D721Med (cell line): ENCODE measurements around the gene NRBP1.

ENCODE experiments used
- DNase-seq: peaks from one replicate; pipeline ENCODE4 v3.0.0; 2011; ENCODE audit warnings: low spot score; ENCODE audit not compliant: insufficient read length
- FAIRE-seq: peaks from 2 replicates; lab custom pipeline; 2011; peaks lifted over from hg19 to GRCh38; lab: Jason Lieb, UNC
- CTCF ChIP-seq: IDR thresholded peaks from 2 replicates; pipeline ENCODE4 v1.5.1; 2012; ENCODE audit warnings: mild to moderate bottlenecking, control low read depth; ENCODE audit not compliant: insufficient read depth; ENCODE audit errors: missing control alignments

The NRBP1 gene

GRCh38 chr2:27442920-27443282 lies 14.5 kb downstream of the NRBP1 start:
- FAIRE-seq (no peak), DNase-seq (no peak)
- no peak for TF ChIP-seq CTCF

GRCh38 chr2:27445155-27445554 lies 16.7 kb downstream of the NRBP1 start:
- TF ChIP-seq CTCF: no peak
- FAIRE-seq (no peak), DNase-seq (no peak)

GRCh38 chr2:27445615-27446014 lies 17.2 kb downstream of the NRBP1 start:
- TF ChIP-seq CTCF: no peak
- no peak for DNase-seq
- no peak for FAIRE-seq

GRCh38 chr2:27446057-27446456 lies 17.6 kb downstream of the NRBP1 start:
- no peak for TF ChIP-seq CTCF

GRCh38 chr2:27448381-27448780 lies 19.9 kb downstream of the NRBP1 start:
- no peak for DNase-seq
- no peak for FAIRE-seq
- TF ChIP-seq CTCF: no peak

More at GRCh38 chr2:27446057-27446456, 17.6 kb downstream of the NRBP1 start:
- DNase-seq (no peak), FAIRE-seq (no peak)

- FAIRE-seq: no peak
- no peak for TF ChIP-seq CTCF
- DNase-seq: no peak
These were observed 22.7 kb downstream of the NRBP1 start for GRCh38 chr2:27451095-27451494.

GRCh38 chr2:27453968-27454367 lies 25.5 kb downstream of the NRBP1 start:
- DNase-seq (no peak), FAIRE-seq (no peak)
- no peak for TF ChIP-seq CTCF
